ENCODE results near the gene RSPH4A.
"Not testable (repeated sequence)": the region's sequence is repeated elsewhere in the genome, so short reads cannot be mapped to it uniquely, and the experiment has no call there.

Gene RSPH4A

GRCh38 chr6:116586738-116587137, 29.5 kb upstream of the RSPH4A start:
- no CpG with 5 or more reads among the region's 2 CpGs for WGBS (ENCODE audit: extremely low coverage, insufficient coverage, insufficient read length)

GRCh38 chr6:116595247-116595646, 21.0 kb upstream of the RSPH4A start:
- Histone ChIP-seq H3K9ac (ENCODE audit: low read length) (no peak overlapping the region), H3K14ac (ENCODE audit: low read length) (no peak overlapping the region), H3K36me3 (ENCODE audit: control insufficient read depth in 1 of 2, insufficient read depth in 2 of 2, low read length in 2 of 2) (peaks cover 7 to 9% of the 10 kb centered on the region in 2 experiments), H3K79me1 (ENCODE audit: low read length) (no peaks in the 10 kb centered on the region), H3K27ac (ENCODE audit: low read depth, low read length) (no peak overlapping the region), H3K4me2 (ENCODE audit: low read length) (no peak overlapping the region), H4K12ac (ENCODE audit: low read depth, low read length) (no peak overlapping the region), H3K23ac (ENCODE audit: low read length) (no peak overlapping the region), H2AK5ac (ENCODE audit: low read length) (no peak overlapping the region), H3K4me3 (ENCODE audit: low read depth, low read length) (no peak overlapping the region), H2BK120ac (ENCODE audit: insufficient read depth, low read length, poor library complexity) (no peak overlapping the region), H3K79me2 (ENCODE audit: control insufficient read depth, insufficient read depth, low read length, poor library complexity) (no peaks in the 10 kb centered on the region), H3K4ac (ENCODE audit: low read depth, low read length) (no peak overlapping the region), H4K91ac (ENCODE audit: low read depth, low read length) (no peak overlapping the region), H2BK5ac (ENCODE audit: low read depth, low read length, poor library complexity) (no peak overlapping the region), H3K18ac (ENCODE audit: low read length) (no peak overlapping the region), H3K27me3 (ENCODE audit: insufficient read depth, low read length) (no peaks in the 10 kb centered on the region), H3K4me1 (ENCODE audit: control insufficient read depth in 1 of 2, insufficient read depth in 2 of 2, low read length in 2 of 2) (no peaks in the 10 kb centered on the region), H3K9me3 (ENCODE audit: insufficient read depth, low read depth, low read length) (no peaks in the 10 kb centered on the region), H2BK12ac (ENCODE audit: low read length) (no peak overlapping the region), H2AFZ (ENCODE audit: insufficient read depth, low read length, poor library complexity) (no peak overlapping the region), H4K8ac (ENCODE audit: low read depth, low read length) (no peak overlapping the region)
- no peak for DNase-seq
- no CpG with 5 or more reads among the region's 3 CpGs for WGBS (ENCODE audit: extremely low coverage, insufficient coverage, insufficient read length)

More at GRCh38 chr6:116586738-116587137, 29.5 kb upstream of the RSPH4A start:
- H3K4ac ChIP-seq (ENCODE audit: low read depth, low read length) = no peak overlapping the region
- H4K8ac ChIP-seq (ENCODE audit: low read depth, low read length) = no peak overlapping the region
- H3K27ac ChIP-seq (ENCODE audit: low read depth, low read length) = no peak overlapping the region
- no peak overlapping the region for H3K4me2 ChIP-seq (ENCODE audit: low read length)
- no peak overlapping the region for H4K12ac ChIP-seq (ENCODE audit: low read depth, low read length)
- peaks cover 2 to 8% of the 10 kb centered on the region in 2 experiments for H3K36me3 ChIP-seq (ENCODE audit: control insufficient read depth in 1 of 2, insufficient read depth in 2 of 2, low read length in 2 of 2)
- H2BK5ac ChIP-seq (ENCODE audit: low read depth, low read length, poor library complexity) = no peak overlapping the region
- H3K9me3 ChIP-seq (ENCODE audit: insufficient read depth, low read depth, low read length) = no peaks in the 10 kb centered on the region
- H2BK12ac ChIP-seq (ENCODE audit: low read length) = no peak overlapping the region
- no peak overlapping the region for H2AK5ac ChIP-seq (ENCODE audit: low read length)
- H2AFZ ChIP-seq (ENCODE audit: insufficient read depth, low read length, poor library complexity) = no peak overlapping the region
- no peaks in the 10 kb centered on the region for H3K79me2 ChIP-seq (ENCODE audit: control insufficient read depth, insufficient read depth, low read length, poor library complexity)
- no peak overlapping the region for H3K23ac ChIP-seq (ENCODE audit: low read length)
- no peak for DNase-seq
- no peak overlapping the region for H4K91ac ChIP-seq (ENCODE audit: low read depth, low read length)
- no peak overlapping the region for H2BK120ac ChIP-seq (ENCODE audit: insufficient read depth, low read length, poor library complexity)
- H3K4me3 ChIP-seq (ENCODE audit: low read depth, low read length) = no peak overlapping the region
- no peak overlapping the region for H3K18ac ChIP-seq (ENCODE audit: low read length)
- H3K79me1 ChIP-seq (ENCODE audit: low read length) = no peaks in the 10 kb centered on the region
- no peaks in the 10 kb centered on the region for H3K4me1 ChIP-seq (ENCODE audit: control insufficient read depth in 1 of 2, insufficient read depth in 2 of 2, low read length in 2 of 2)
- H3K14ac ChIP-seq (ENCODE audit: low read length) = no peak overlapping the region
- H3K9ac ChIP-seq (ENCODE audit: low read length) = no peak overlapping the region
- H3K27me3 ChIP-seq (ENCODE audit: insufficient read depth, low read length) = no peaks in the 10 kb centered on the region

- WGBS (ENCODE audit: extremely low coverage, insufficient coverage, insufficient read length) = no CpG with 5 or more reads among the region's 4 CpGs
- DNase-seq = peak in 1 of 2 donors; percentile 39
- no peak overlapping the region for H2AK5ac ChIP-seq (ENCODE audit: low read length)
- H3K9me3 ChIP-seq (ENCODE audit: insufficient read depth, low read depth, low read length) = no peaks in the 10 kb centered on the region
- H3K27me3 ChIP-seq (ENCODE audit: insufficient read depth, low read length) = no peaks in the 10 kb centered on the region
- no peak overlapping the region for H2BK5ac ChIP-seq (ENCODE audit: low read depth, low read length, poor library complexity)
- no peak overlapping the region for H3K4me2 ChIP-seq (ENCODE audit: low read length)
- H3K27ac ChIP-seq (ENCODE audit: low read depth, low read length) = no peak overlapping the region
- no peak overlapping the region for H4K8ac ChIP-seq (ENCODE audit: low read depth, low read length)
- no peak overlapping the region for H3K4me3 ChIP-seq (ENCODE audit: low read depth, low read length)
- no peak overlapping the region for H3K9ac ChIP-seq (ENCODE audit: low read length)
- H3K79me2 ChIP-seq (ENCODE audit: control insufficient read depth, insufficient read depth, low read length, poor library complexity) = no peaks in the 10 kb centered on the region
- H3K14ac ChIP-seq (ENCODE audit: low read length) = no peak overlapping the region
- no peaks in the 10 kb centered on the region for H3K79me1 ChIP-seq (ENCODE audit: low read length)
- H3K36me3 ChIP-seq (ENCODE audit: control insufficient read depth in 1 of 2, insufficient read depth in 2 of 2, low read length in 2 of 2) = peaks cover 6 to 7% of the 10 kb centered on the region in 2 experiments
- H2BK12ac ChIP-seq (ENCODE audit: low read length) = no peak overlapping the region
- no peak overlapping the region for H3K4ac ChIP-seq (ENCODE audit: low read depth, low read length)
- no peaks in the 10 kb centered on the region for H3K4me1 ChIP-seq (ENCODE audit: control insufficient read depth in 1 of 2, insufficient read depth in 2 of 2, low read length in 2 of 2)
- no peak overlapping the region for H3K23ac ChIP-seq (ENCODE audit: low read length)
- no peak overlapping the region for H2BK120ac ChIP-seq (ENCODE audit: insufficient read depth, low read length, poor library complexity)
- no peak overlapping the region for H4K91ac ChIP-seq (ENCODE audit: low read depth, low read length)
- no peak overlapping the region for H2AFZ ChIP-seq (ENCODE audit: insufficient read depth, low read length, poor library complexity)
- H4K12ac ChIP-seq (ENCODE audit: low read depth, low read length) = no peak overlapping the region
- no peak overlapping the region for H3K18ac ChIP-seq (ENCODE audit: low read length)
These were observed 19.5 kb upstream of the RSPH4A start for GRCh38 chr6:116596815-116597214.

GRCh38 chr6:116603916-116604315, 12.4 kb upstream of the RSPH4A start:
- not testable (repeated sequence) for H3K23ac ChIP-seq (ENCODE audit: low read length); H3K36me3 ChIP-seq (ENCODE audit: control insufficient read depth in 1 of 2, insufficient read depth in 2 of 2, low read length in 2 of 2); H3K4ac ChIP-seq (ENCODE audit: low read depth, low read length); H4K91ac ChIP-seq (ENCODE audit: low read depth, low read length); H3K4me1 ChIP-seq (ENCODE audit: control insufficient read depth in 1 of 2, insufficient read depth in 2 of 2, low read length in 2 of 2); H2BK12ac ChIP-seq (ENCODE audit: low read length); H3K79me2 ChIP-seq (ENCODE audit: control insufficient read depth, insufficient read depth, low read length, poor library complexity); H3K18ac ChIP-seq (ENCODE audit: low read length); H3K14ac ChIP-seq (ENCODE audit: low read length); H2BK5ac ChIP-seq (ENCODE audit: low read depth, low read length, poor library complexity); H4K12ac ChIP-seq (ENCODE audit: low read depth, low read length); H4K8ac ChIP-seq (ENCODE audit: low read depth, low read length); DNase-seq; H2BK120ac ChIP-seq (ENCODE audit: insufficient read depth, low read length, poor library complexity); H3K27me3 ChIP-seq (ENCODE audit: insufficient read depth, low read length); H3K4me2 ChIP-seq (ENCODE audit: low read length); H3K27ac ChIP-seq (ENCODE audit: low read depth, low read length); H3K9ac ChIP-seq (ENCODE audit: low read length); H2AK5ac ChIP-seq (ENCODE audit: low read length); H2AFZ ChIP-seq (ENCODE audit: insufficient read depth, low read length, poor library complexity); H3K4me3 ChIP-seq (ENCODE audit: low read depth, low read length); H3K9me3 ChIP-seq (ENCODE audit: insufficient read depth, low read depth, low read length); H3K79me1 ChIP-seq (ENCODE audit: low read length)
- WGBS (ENCODE audit: extremely low coverage, insufficient coverage, insufficient read length) = no CpG with 5 or more reads among the region's 3 CpGs
